LNCaP clone FGC (cell line): Measurements from ENCODE around the gene VPS4B.

Experiments
- DNase-seq: peaks from one replicate; pipeline ENCODE4 v3.0.0-alpha.2; 2011; ENCODE audit warnings: low read depth
- H3K4me3 ChIP-seq: 2 replicates; pipeline ENCODE4 v1.5.1; 2011; ENCODE audit warnings: mild to moderate bottlenecking, low read depth, low read length, control low read depth
- TF ChIP-seq, protein P1 (sequence below): IDR thresholded peaks from 2 replicates; pipeline ENCODE4 v1.5.1; 2012; ENCODE audit warnings: mild to moderate bottlenecking; ENCODE audit not compliant: control insufficient read depth, insufficient read depth; ENCODE audit errors: extremely low read depth

Gene VPS4B

DNA sequence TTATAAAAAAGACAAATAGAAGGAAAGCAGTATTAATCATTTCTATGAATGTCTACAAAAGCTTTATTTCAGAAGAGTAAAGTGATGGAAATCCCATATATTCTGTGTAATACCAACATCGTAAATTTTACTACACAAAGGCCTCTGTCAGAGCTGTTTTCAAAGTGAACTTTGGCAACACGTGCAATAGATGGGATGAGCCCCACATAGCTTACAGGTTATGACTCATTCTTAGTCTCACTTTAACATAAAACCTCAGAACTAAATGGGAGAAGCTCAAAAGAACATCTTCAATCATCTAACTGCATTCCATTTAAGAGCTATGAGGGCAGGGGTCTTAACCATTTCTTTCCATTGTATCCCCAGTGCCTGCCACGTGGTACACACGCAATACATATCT is 11.5 kb downstream of the VPS4B start:
- H3K4me3 ChIP-seq: no peak overlapping the region
- no peak for DNase-seq
- TF ChIP-seq, protein P1, sequence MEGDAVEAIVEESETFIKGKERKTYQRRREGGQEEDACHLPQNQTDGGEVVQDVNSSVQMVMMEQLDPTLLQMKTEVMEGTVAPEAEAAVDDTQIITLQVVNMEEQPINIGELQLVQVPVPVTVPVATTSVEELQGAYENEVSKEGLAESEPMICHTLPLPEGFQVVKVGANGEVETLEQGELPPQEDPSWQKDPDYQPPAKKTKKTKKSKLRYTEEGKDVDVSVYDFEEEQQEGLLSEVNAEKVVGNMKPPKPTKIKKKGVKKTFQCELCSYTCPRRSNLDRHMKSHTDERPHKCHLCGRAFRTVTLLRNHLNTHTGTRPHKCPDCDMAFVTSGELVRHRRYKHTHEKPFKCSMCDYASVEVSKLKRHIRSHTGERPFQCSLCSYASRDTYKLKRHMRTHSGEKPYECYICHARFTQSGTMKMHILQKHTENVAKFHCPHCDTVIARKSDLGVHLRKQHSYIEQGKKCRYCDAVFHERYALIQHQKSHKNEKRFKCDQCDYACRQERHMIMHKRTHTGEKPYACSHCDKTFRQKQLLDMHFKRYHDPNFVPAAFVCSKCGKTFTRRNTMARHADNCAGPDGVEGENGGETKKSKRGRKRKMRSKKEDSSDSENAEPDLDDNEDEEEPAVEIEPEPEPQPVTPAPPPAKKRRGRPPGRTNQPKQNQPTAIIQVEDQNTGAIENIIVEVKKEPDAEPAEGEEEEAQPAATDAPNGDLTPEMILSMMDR: no peak

DNA sequence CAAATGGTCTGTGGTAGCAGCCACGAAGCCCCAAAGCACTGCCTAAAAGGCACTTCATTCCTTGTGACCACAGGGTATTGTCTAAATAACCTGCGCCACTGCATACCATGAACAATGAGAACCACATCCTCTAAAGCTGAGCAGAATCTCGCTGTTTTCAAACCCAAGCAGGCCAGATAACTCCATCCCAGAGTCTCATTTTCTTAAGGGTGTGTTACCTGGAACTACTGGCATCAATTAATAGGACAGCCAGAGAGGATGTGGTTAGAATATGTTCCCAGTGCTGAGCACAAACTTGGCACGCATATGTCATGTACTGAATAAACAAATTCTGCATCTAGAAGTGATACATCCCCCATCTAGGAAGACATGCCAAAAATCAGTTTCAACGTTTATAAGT is 13.0 kb downstream of the VPS4B start:
- no peak overlapping the region for H3K4me3 ChIP-seq
- no peak for DNase-seq
- TF ChIP-seq, protein P1: no peak

DNA sequence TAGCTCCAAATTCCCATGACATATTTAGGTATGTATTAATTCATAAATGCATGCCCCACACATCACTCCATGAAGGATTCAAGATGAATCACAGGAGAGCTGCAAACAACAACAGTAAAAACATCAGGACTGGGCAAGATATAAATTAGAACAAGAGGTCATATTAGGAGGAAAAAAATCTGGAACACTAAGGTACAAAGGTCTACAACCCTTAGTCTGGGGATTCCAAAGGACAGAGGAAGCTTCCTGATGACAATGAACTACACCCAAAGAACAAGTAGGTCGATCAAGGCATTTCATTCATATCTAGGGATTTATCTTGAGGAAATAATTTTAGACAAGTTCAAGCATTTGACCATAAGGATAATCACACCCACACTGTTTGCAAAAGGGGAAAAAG is 14.5 kb downstream of the VPS4B start:
- TF ChIP-seq, protein P1: no peak
- no peak overlapping the region for H3K4me3 ChIP-seq
- DNase-seq: no peak

DNA sequence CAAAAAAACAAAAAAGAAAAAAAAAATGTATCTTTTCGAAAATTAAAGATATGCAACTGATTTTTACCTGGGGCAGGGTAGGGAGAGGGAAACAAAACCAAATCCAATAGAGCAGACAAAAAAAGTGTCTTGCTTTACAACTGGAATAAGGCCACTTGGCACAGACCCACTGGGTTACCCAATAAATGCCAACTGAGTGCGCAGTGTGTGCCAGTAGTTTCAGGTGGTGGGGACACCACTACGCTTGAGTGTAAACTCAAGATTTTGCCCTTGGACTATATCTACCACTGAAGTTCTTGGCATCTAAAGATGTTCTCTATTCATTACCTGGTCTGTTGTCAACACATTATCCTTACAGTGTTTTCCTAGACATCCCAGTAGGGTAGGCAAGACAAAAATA is 16.3 kb downstream of the VPS4B start:
- no peak overlapping the region for H3K4me3 ChIP-seq
- TF ChIP-seq, protein P1: no peak

DNA sequence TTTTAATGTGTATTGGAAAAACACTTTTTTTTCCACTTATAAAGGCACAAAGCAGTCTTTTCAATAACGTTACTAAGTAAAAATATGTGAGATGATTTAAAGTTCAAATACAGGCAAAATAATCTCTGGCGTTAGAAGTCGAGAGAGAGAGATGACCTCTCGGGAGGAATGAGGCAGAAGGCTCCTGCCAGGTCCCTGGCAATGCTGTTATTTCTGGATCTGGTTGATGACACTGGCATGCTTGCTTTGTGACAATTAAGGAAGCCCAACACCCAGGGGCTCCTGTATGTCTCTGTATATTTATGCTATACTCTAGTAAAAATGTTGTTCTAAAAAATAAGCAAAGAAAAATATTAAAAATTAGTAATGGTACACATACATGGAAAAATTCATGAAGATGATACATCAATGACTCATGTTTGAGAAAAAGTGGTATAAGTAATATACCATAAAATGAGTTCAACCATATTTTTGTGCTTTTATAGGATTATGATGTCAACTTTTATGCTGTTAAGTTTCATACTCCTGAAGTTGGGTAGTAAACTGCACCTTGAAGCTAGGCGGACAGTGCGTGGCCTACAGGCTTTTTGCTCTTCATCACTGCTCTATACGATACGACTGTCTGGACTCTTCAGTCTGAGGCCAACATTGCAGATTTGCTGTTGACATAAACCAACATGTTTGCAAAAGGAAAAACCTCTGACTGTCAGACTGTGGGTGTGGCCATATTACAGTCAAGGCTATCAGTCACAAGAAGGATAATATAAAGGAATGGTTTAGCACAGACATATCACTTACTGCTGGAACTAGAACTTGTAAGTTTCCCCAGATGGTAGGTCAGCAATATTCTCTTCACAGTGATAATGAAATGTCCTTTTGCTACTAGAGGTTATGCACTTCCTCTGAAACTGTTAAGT is 19.8 kb downstream of the VPS4B start:
- no peak for DNase-seq
- no peak overlapping the region for H3K4me3 ChIP-seq
- TF ChIP-seq, protein P1: no peak

More for the DNA sequence above, 16.3 kb downstream of the VPS4B start:
- peak; percentile 13 for DNase-seq

DNA sequence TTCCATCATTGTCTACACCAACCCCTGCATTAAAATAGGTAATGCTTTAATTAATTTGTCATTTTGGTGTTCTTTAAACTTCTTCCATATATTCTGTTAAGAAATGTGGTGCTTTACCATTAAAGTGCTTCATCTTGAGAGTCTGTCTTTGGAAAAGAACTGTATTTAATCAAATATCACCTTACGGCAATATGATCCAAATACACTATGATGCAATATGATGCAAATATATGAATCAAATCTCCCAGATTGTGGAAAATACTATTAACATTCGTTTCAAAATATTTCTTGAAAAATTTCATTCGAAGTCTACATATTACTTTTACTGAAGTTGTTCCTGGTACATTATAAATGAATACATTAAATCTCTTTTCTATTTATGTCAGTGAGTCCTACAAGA is 23.0 kb downstream of the VPS4B start:
- DNase-seq: no peak
- H3K4me3 ChIP-seq: no peak overlapping the region
- TF ChIP-seq, protein P1: no peak

DNA sequence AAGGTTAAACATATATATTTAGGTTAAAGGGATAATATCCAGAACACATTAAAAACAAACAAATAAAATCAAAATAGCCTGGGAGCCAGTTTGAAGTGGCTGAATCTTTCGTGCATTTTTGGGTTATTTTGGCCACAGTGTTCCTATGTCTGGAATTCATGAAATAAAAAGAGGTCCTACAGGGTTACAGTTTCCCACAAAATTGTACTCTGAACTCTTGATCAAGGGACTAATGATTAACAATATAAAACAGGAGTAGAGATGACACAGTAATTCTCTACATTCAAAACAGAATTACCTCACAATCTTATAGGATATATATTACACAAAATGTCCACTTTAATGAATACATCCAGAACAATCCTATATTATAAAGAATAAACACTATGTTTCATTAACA is 24.9 kb downstream of the VPS4B start:
- no peak overlapping the region for H3K4me3 ChIP-seq
- no peak for DNase-seq
- TF ChIP-seq, protein P1: no peak
